SK-N-SH treated with all-trans-retinoic acid at 6 μM for 48 hours (cell line): ENCODE measurements around the gene SAAL1.

Experiments
- GLIS3 ChIP-seq: fragments of 250-450 bp; sonication (Bioruptor Pico); IDR thresholded peaks from 2 replicates; pipeline ENCODE4 v1.5.0; 2020; ENCODE audit warnings: mild to moderate bottlenecking, moderate library complexity
- OSR1 ChIP-seq: fragments of 250-450 bp; sonication (Bioruptor Pico); IDR thresholded peaks from 2 replicates; pipeline ENCODE4 v1.8.0; 2022; ENCODE audit warnings: moderate library complexity, mild to moderate bottlenecking, inconsistent platforms
- PPARA ChIP-seq: fragments of 250-450 bp; sonication (Bioruptor Pico); IDR thresholded peaks from 2 replicates; pipeline ENCODE4 v1.5.0; 2020; ENCODE audit warnings: mild to moderate bottlenecking, borderline replicate concordance
- SNAI2 ChIP-seq: fragments of 250-450 bp; sonication (Bioruptor Pico); IDR thresholded peaks from 2 replicates; pipeline ENCODE4 v1.5.0; 2020; ENCODE audit warnings: mild to moderate bottlenecking, moderate library complexity
- TCF4 ChIP-seq: fragments of 250-450 bp; sonication (Bioruptor Pico); IDR thresholded peaks from 2 replicates; pipeline ENCODE4 v1.8.0; 2021; ENCODE audit warnings: mild to moderate bottlenecking, moderate library complexity, borderline replicate concordance
- TSHZ2 ChIP-seq: fragments of 250-450 bp; sonication (Bioruptor Pico); IDR thresholded peaks from 2 replicates; pipeline ENCODE4 v1.5.0; 2020; ENCODE audit warnings: mild to moderate bottlenecking, moderate library complexity
- ZNF70 ChIP-seq: fragments of 450-650 bp; formaldehyde crosslinking; IDR thresholded peaks from 2 replicates; pipeline ENCODE4 v1.5.0; 2020; ENCODE audit warnings: mild to moderate bottlenecking, moderate library complexity
- TF ChIP-seq, protein P1 (sequence below): fragments of 250-450 bp; sonication (Bioruptor Pico); IDR thresholded peaks from 2 replicates; pipeline ENCODE4 v1.5.1; 2020; ENCODE audit warnings: low read depth, mild to moderate bottlenecking, moderate library complexity
- TF ChIP-seq, protein P2 (sequence below): fragments of 250-450 bp; sonication (Bioruptor Pico); IDR thresholded peaks from 2 replicates; pipeline ENCODE4 v1.8.0; 2021; ENCODE audit warnings: low read depth, mild to moderate bottlenecking, moderate library complexity, borderline replicate concordance

DNA sequence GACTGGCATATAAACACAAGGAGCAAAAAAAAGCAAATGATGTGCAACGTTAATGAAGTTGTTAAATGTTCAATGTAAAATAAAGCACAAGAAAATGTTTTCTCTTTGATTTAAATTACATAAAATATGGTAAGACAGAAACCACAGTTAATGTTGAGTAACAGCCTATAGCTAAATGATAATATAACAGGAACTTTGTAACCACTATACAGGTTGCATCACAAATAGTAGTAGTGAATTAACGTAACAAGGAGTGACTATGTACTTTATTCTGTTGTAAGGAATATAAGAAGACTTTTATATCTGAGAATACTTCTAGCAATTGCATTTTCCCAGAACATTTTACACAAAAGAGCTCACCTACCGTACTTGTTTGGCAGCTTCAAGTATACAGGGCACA lies 16.9 kb downstream of the SAAL1 start:
- TF ChIP-seq OSR1: no peak
- TF ChIP-seq TCF4 (CRISPR knock-in tag): no peak
- no peak for TF ChIP-seq PPARA
- no peak for TF ChIP-seq GLIS3 (CRISPR knock-in tag)
- no peak for TF ChIP-seq TSHZ2 (CRISPR knock-in tag)
- no peak for TF ChIP-seq ZNF70 (CRISPR knock-in tag)
- TF ChIP-seq, protein P1, sequence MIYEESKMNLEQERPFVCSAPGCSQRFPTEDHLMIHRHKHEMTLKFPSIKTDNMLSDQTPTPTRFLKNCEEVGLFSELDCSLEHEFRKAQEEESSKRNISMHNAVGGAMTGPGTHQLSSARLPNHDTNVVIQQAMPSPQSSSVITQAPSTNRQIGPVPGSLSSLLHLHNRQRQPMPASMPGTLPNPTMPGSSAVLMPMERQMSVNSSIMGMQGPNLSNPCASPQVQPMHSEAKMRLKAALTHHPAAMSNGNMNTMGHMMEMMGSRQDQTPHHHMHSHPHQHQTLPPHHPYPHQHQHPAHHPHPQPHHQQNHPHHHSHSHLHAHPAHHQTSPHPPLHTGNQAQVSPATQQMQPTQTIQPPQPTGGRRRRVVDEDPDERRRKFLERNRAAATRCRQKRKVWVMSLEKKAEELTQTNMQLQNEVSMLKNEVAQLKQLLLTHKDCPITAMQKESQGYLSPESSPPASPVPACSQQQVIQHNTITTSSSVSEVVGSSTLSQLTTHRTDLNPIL (CRISPR knock-in tag): no peak
- TF ChIP-seq SNAI2 (CRISPR knock-in tag): no peak
- TF ChIP-seq, protein P2, sequence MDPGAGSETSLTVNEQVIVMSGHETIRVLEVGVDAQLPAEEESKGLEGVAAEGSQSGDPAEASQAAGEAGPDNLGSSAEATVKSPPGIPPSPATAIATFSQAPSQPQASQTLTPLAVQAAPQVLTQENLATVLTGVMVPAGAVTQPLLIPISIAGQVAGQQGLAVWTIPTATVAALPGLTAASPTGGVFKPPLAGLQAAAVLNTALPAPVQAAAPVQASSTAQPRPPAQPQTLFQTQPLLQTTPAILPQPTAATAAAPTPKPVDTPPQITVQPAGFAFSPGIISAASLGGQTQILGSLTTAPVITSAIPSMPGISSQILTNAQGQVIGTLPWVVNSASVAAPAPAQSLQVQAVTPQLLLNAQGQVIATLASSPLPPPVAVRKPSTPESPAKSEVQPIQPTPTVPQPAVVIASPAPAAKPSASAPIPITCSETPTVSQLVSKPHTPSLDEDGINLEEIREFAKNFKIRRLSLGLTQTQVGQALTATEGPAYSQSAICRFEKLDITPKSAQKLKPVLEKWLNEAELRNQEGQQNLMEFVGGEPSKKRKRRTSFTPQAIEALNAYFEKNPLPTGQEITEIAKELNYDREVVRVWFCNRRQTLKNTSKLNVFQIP (CRISPR knock-in tag): no peak
